HepG2 (cell line): ENCODE measurements around the gene OSM. TPM values are rescaled to one million over a fixed set of nuclear protein-coding genes. Genes with fewer than 3 reads are reported as not detected.

ENCODE experiments used
- ATAC-seq: fragments of 200-7000 bp; cut with Tn5 transposase; 3 replicates; pipeline ENCODE4 v1.9.1; 2020; ENCODE audit warnings: mild to moderate bottlenecking, moderate library complexity
- BruUV-seq: library from RNA; stranded (reverse); fragments of 400-500 nt; replicated peaks from 2 replicates; lab custom pipeline; 2021; lab: Mats Ljungman, UMichigan
- CTCF ChIA-PET: fragments of 300-600 bp; formaldehyde crosslinking; extraction: SDS; loops from one replicate; lab custom pipeline; 2021; ENCODE audit warnings: low total read pairs, inconsistent platforms, low intra/inter-chr PET ratio; lab: Yijun Ruan, JAX
- POLR2A ChIA-PET: fragments of 350-600 bp; sonication (Branson Sonifier 250); formaldehyde crosslinking; loops from one replicate; lab custom pipeline; 2020; ENCODE audit warnings: antibody characterized with exemption, inconsistent platforms; lab: Yijun Ruan, JAX
- DNase-seq: peaks from one replicate; pipeline ENCODE4 v3.0.0-alpha.2; 2015; ENCODE audit warnings: low spot score
- FAIRE-seq: peaks from 3 replicates; lab custom pipeline; 2011; peaks lifted over from hg19 to GRCh38; lab: Jason Lieb, UNC
- H2AFZ ChIP-seq: one replicate; pipeline ENCODE4 v1.6.1; 2011; ENCODE audit warnings: low read length, inconsistent platforms
- H3K27ac ChIP-seq: fragments of 300-600 bp; 3 replicates; pipeline ENCODE4 v1.8.0; 2011; ENCODE audit warnings: mixed run types, mild to moderate bottlenecking, mixed read lengths, low read length, inconsistent platforms; ENCODE audit not compliant: insufficient read depth; ENCODE audit errors: extremely low read length
- H3K27me3 ChIP-seq, 2 experiments: fragments of 200-600 bp in 1 of 2; 2 replicates in 1 of 2; 3 replicates in 1 of 2; pipeline versions ENCODE4 v1.6.0 to v1.8.0; 2011; ENCODE audit warnings: low read length in 2 of 2, mild to moderate bottlenecking in 2 of 2, moderate library complexity in 2 of 2, inconsistent platforms in 1 of 2; ENCODE audit not compliant: insufficient read depth in 2 of 2, control insufficient read depth in 1 of 2
- H3K36me3 ChIP-seq, 2 experiments: fragments of 200-600 bp in 1 of 2; replicated peaks in 1 of 2; 2 replicates in 1 of 2; 3 replicates in 1 of 2; pipeline versions ENCODE4 v1.5.1 to v1.8.0; 2011; ENCODE audit warnings: low read length in 2 of 2, inconsistent platforms in 1 of 2; ENCODE audit not compliant: insufficient read depth in 2 of 2, control insufficient read depth in 1 of 2
- H3K4me1 ChIP-seq: 2 replicates; pipeline ENCODE4 v1.5.1; 2012; ENCODE audit warnings: low read length, inconsistent platforms; ENCODE audit not compliant: insufficient read depth
- H3K4me2 ChIP-seq: 2 replicates; pipeline ENCODE4 v1.6.0; 2011; ENCODE audit warnings: low read depth, low read length, inconsistent platforms
- H3K4me3 ChIP-seq, 3 experiments: fragments of 200-600 bp in 1 of 3; sonication (generic), shearing (Covaris generic) in 1 of 3; replicated peaks in 1 of 3; 2 replicates each; pipeline ENCODE4 v1.5.1; 2011 to 2016; ENCODE audit warnings: low read length in 3 of 3, inconsistent platforms in 2 of 3, low read depth in 2 of 3, mild to moderate bottlenecking in 2 of 3, control low read depth in 1 of 3, mixed read lengths in 1 of 3; ENCODE audit not compliant: insufficient read depth in 1 of 3
- H3K79me2 ChIP-seq: one replicate; pipeline ENCODE4 v1.6.1; 2011; ENCODE audit warnings: low read length, inconsistent platforms; ENCODE audit not compliant: insufficient read depth
- H3K9ac ChIP-seq: 2 replicates; pipeline ENCODE4 v1.6.0; 2011; ENCODE audit warnings: mild to moderate bottlenecking, low read depth, low read length, inconsistent platforms; ENCODE audit not compliant: insufficient read depth
- H3K9me3 ChIP-seq: 2 replicates; pipeline ENCODE4 v1.5.1; 2012; ENCODE audit warnings: mild to moderate bottlenecking, low read length
- H4K20me1 ChIP-seq: 2 replicates; pipeline ENCODE4 v1.6.0; 2011; ENCODE audit warnings: inconsistent platforms, mild to moderate bottlenecking, low read length, moderate library complexity; ENCODE audit not compliant: insufficient read depth
- PITX1 ChIP-seq: sonication (generic); formaldehyde crosslinking; IDR thresholded peaks from 2 replicates; pipeline ENCODE4 v1.5.1; 2020; ENCODE audit warnings: mild to moderate bottlenecking, missing genetic modification reagents
- ZNF235 ChIP-seq: sonication (generic); formaldehyde crosslinking; IDR thresholded peaks from 2 replicates; pipeline ENCODE4 v1.8.1; 2023; ENCODE audit warnings: mild to moderate bottlenecking, missing genetic modification reagents, borderline replicate concordance
- ZNF550 ChIP-seq: sonication (generic); formaldehyde crosslinking; IDR thresholded peaks from 2 replicates; pipeline ENCODE4 v1.4.0; 2020; ENCODE audit warnings: mild to moderate bottlenecking, missing genetic modification reagents, borderline replicate concordance
- ZNF720 ChIP-seq: sonication (generic); formaldehyde crosslinking; IDR thresholded peaks from 2 replicates; pipeline ENCODE4 v1.4.0; 2020; ENCODE audit warnings: missing genetic modification reagents
- WGBS: methylation state at CpG from one replicate; pipeline ENCODE4 v1.1.6; 2017; ENCODE audit warnings: low lambda C conversion rate; 5-methylcytosine and 5-hydroxymethylcytosine counted together
- in situ Hi-C: cut with HindIII; loops from 2 replicates; pipeline ENCODE4 v1.10.0; 2017; ENCODE audit warnings: low pct_unique_long_range_greater_than_20kb; ENCODE audit not compliant: extremely low pct_ligation_motif_present
- intact Hi-C: fragments of 100-400 bp; cut with micrococcal nuclease; formaldehyde crosslinking; loops from one replicate; pipeline ENCODE4 v1.10.0; 2022; ENCODE audit not compliant: unreplicated experiment
- polyA plus RNA-seq, 8 experiments: library from polyadenylated mRNA; depleted of rRNA in 3 of 8; stranded (reverse) in 7 of 8; unstranded in 1 of 8; fragments of >200 nt; fragmentation: Illumina TruSeq in 4 of 8; extraction: Trizol in 4 of 8; gene quantifications; 2 replicates each; pipeline versions ENCODE4 v1.2.1 to v1.2.3, GENCODE V29; 2011 to 2016; ENCODE audit warnings: low read depth in 4 of 8, missing spikeins in 1 of 8, mixed read lengths in 1 of 8; ENCODE audit not compliant: insufficient read depth in 1 of 8
- total RNA-seq, 5 experiments: library from RNA; depleted of rRNA; stranded (reverse); fragments of >200 nt; fragmentation: Illumina TruSeq; extraction: Trizol; gene quantifications; 2 replicates each; pipeline ENCODE4 v1.2.3, GENCODE V29; 2016; ENCODE audit warnings: low read depth in 1 of 5
- TF ChIP-seq, protein P1 (sequence below): sonication (generic); formaldehyde crosslinking; IDR thresholded peaks from 2 replicates; pipeline ENCODE4 v1.5.0; 2020; ENCODE audit warnings: missing genetic modification reagents, mild to moderate bottlenecking, borderline replicate concordance
- TF ChIP-seq, protein P2 (sequence below): sonication (generic); formaldehyde crosslinking; conservative IDR thresholded peaks from 2 replicates; pipeline ENCODE4 v1.5.0; 2020; ENCODE audit warnings: missing genetic modification reagents
- TF ChIP-seq, protein P3 (sequence below): sonication (generic); formaldehyde crosslinking; IDR thresholded peaks from 2 replicates; pipeline ENCODE4 v1.8.0; 2022; ENCODE audit warnings: missing genetic modification reagents, mild to moderate bottlenecking, borderline replicate concordance
- TF ChIP-seq, protein P4 (sequence below): sonication (generic); formaldehyde crosslinking; IDR thresholded peaks from 2 replicates; pipeline ENCODE4 v1.4.0; 2020; ENCODE audit warnings: low read depth, missing genetic modification reagents

The OSM gene
- total and polyA plus RNA-seq, 2 of the 13 experiments (the other 11 are each of a cell fraction or from before 2014, with no cell fraction given), result not detected

DNA sequence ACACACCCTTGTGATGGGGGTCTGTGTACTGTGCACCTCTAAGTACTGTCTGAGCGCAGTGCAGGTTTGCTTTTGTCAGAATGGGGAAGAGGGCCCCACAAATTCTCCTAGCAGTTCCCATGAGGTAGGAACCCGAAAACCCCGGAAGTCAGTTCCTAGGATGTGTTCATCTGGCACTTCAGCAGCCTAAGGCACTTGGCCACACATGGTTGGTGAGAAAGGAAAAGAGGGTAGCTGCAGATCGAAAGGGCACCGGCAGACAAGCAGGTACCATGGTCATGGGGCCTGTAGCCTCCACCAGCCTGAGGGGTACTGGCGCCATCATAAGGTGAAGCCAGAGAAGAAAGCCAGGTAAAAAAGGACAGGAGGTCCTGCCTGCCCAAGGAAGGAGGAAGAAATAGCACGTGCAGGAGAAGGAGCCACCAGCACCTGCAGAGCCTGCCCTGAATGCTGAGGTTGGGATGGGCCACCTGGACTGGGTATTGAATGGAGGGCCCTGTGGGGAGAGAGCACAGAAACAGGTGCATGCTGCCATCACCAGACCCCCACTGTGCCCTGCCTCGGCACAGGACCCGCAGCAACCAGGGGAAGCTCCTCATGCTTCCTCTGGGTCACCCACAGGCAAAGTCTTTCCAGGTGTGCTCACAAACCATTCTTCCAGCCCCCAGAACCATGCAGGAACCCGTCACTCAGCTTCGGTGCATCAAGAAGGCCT is 30.8 kb upstream of the OSM start:
- ChIA-PET POLR2A (no interaction called here), CTCF (no interaction called here)
- no peaks in the 10 kb centered on the region for H4K20me1 ChIP-seq
- H3K27me3 ChIP-seq, result no peaks in the 10 kb centered on the region
- BruUV-seq, result no TSS peak
- TF ChIP-seq, protein P1, sequence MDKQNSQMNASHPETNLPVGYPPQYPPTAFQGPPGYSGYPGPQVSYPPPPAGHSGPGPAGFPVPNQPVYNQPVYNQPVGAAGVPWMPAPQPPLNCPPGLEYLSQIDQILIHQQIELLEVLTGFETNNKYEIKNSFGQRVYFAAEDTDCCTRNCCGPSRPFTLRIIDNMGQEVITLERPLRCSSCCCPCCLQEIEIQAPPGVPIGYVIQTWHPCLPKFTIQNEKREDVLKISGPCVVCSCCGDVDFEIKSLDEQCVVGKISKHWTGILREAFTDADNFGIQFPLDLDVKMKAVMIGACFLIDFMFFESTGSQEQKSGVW (CRISPR knock-in tag), result no peak
- TF ChIP-seq, protein P2, sequence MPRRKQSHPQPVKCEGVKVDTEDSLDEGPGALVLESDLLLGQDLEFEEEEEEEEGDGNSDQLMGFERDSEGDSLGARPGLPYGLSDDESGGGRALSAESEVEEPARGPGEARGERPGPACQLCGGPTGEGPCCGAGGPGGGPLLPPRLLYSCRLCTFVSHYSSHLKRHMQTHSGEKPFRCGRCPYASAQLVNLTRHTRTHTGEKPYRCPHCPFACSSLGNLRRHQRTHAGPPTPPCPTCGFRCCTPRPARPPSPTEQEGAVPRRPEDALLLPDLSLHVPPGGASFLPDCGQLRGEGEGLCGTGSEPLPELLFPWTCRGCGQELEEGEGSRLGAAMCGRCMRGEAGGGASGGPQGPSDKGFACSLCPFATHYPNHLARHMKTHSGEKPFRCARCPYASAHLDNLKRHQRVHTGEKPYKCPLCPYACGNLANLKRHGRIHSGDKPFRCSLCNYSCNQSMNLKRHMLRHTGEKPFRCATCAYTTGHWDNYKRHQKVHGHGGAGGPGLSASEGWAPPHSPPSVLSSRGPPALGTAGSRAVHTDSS, result no peak
- TF ChIP-seq PITX1 (CRISPR knock-in tag), result no peak
- no peak for TF ChIP-seq ZNF720 (CRISPR knock-in tag)
- TF ChIP-seq, protein P3, sequence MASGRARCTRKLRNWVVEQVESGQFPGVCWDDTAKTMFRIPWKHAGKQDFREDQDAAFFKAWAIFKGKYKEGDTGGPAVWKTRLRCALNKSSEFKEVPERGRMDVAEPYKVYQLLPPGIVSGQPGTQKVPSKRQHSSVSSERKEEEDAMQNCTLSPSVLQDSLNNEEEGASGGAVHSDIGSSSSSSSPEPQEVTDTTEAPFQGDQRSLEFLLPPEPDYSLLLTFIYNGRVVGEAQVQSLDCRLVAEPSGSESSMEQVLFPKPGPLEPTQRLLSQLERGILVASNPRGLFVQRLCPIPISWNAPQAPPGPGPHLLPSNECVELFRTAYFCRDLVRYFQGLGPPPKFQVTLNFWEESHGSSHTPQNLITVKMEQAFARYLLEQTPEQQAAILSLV, result no peak
- no peak for TF ChIP-seq ZNF235 (CRISPR knock-in tag)
- TF ChIP-seq, protein P4, sequence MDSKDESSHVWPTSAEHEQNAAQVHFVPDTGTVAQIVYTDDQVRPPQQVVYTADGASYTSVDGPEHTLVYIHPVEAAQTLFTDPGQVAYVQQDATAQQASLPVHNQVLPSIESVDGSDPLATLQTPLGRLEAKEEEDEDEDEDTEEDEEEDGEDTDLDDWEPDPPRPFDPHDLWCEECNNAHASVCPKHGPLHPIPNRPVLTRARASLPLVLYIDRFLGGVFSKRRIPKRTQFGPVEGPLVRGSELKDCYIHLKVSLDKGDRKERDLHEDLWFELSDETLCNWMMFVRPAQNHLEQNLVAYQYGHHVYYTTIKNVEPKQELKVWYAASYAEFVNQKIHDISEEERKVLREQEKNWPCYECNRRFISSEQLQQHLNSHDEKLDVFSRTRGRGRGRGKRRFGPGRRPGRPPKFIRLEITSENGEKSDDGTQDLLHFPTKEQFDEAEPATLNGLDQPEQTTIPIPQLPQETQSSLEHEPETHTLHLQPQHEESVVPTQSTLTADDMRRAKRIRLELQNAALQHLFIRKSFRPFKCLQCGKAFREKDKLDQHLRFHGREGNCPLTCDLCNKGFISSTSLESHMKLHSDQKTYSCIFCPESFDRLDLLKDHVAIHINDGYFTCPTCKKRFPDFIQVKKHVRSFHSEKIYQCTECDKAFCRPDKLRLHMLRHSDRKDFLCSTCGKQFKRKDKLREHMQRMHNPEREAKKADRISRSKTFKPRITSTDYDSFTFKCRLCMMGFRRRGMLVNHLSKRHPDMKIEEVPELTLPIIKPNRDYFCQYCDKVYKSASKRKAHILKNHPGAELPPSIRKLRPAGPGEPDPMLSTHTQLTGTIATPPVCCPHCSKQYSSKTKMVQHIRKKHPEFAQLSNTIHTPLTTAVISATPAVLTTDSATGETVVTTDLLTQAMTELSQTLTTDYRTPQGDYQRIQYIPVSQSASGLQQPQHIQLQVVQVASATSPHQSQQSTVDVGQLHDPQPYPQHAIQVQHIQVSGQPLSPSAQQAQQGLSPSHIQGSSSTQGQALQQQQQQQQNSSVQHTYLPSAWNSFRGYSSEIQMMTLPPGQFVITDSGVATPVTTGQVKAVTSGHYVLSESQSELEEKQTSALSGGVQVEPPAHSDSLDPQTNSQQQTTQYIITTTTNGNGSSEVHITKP (CRISPR knock-in tag), result no peak
- no peak for TF ChIP-seq ZNF550 (CRISPR knock-in tag)
- H3K4me3 ChIP-seq, result no peak overlapping the region
- H3K9ac ChIP-seq, result no peak overlapping the region
- WGBS, result 79% methylated on average over 6 of the region's 11 CpGs
- no peak overlapping the region for H2AFZ ChIP-seq
- no peak for ATAC-seq
- FAIRE-seq, result no peak
- intact Hi-C loops, result no loop called here
- H3K36me3 ChIP-seq, result peaks cover 11 to 18% of the 10 kb centered on the region in 2 experiments; a peak in 3 of 5 replicates
- H3K4me1 ChIP-seq, result no peaks in the 10 kb centered on the region
- no peak overlapping the region for H3K27ac ChIP-seq
- no peak for DNase-seq
- no peak overlapping the region for H3K4me2 ChIP-seq
- no peaks in the 10 kb centered on the region for H3K9me3 ChIP-seq
- in situ Hi-C loops, result no loop called here
- H3K79me2 ChIP-seq, result no peaks in the 10 kb centered on the region
